GM21528 (cell line): ENCODE results near the gene SH3BP5.

Experiments used
- ATAC-seq: cut with Tn5 transposase; IDR thresholded peaks from one replicate; pipeline ENCODE4 v1.9.1; 2021; ENCODE audit warnings: mild to moderate bottlenecking, moderate library complexity; ENCODE audit not compliant: unreplicated experiment, low FRiP score

Gene SH3BP5

DNA sequence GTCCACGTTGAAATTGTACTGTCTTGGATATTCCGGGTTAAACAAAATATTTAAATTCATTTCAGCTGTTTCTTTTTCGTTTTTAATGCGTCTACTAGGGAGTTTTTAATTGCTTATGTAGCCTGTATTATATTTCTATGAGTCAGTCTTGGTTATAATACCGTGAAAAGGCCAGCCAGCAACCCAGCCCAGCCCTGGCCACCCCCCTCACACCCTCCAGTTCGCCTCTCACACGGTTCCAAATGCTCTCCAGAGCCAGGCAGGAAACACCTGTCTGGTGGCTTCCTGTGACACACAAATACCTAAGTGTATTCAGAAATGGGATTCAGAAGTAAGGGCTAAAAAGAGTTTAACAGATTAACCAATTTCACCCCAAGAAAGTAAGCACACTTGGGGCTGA is 4.4 kb downstream of the SH3BP5 start:
- ATAC-seq, result no peak

DNA sequence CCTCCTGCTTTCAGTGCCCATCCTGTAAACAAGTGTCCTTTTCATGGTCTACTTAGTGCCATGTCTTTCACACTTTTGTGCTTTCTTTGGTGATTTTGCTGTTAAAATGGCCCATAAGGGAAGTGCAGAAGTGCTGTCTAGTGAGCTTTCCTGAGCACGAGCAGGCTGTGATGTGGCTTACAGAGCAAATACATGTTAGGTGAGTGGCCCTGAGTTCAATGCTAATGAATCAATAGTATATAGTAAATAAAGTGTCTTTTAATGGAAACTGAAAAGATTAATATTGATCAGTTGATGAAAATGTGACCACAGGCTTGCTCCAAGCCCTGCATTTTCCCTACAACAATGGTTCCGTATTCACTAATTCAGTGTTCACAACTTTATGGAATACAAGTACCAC is 5.7 kb downstream of the SH3BP5 start:
- no peak for ATAC-seq

DNA sequence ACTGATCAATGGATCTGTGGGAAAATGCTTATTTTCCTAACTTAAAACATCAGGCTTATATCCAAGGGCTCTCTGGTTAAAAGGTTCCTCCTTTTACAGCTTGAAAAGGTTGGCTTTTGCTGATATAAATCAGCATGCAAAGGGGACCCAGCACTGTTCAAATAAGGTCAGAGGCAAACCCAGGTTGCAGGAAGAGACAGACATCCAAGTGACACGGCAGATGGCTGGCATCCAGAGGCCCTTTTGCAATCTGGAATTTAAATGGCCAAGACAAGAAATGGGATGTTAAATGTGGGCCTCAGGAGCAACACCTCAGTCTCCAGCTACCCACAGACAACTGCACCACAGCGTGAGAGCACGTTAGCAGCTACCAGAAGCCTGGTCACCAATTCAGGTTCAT is 6.3 kb downstream of the SH3BP5 start:
- ATAC-seq, result no peak

DNA sequence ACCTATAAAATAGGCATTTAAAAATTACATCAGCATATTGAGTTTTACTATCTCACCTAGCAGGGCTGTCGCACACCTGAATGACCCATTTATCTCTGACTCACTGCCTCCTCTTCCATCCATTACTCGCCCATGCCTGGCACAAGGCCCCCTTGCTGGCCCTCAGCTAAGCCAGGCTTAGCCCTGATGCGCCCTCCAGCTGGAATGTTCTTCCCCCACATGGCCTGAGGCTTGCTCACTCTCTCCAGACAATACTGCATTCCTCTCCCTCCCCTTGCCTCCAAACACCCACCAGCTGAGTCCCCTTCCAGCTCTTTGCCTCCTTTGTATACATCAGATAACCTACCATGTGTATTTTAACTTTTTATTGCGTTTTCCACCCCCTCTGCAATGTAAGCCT is 7.2 kb downstream of the SH3BP5 start:
- ATAC-seq, result no peak

DNA sequence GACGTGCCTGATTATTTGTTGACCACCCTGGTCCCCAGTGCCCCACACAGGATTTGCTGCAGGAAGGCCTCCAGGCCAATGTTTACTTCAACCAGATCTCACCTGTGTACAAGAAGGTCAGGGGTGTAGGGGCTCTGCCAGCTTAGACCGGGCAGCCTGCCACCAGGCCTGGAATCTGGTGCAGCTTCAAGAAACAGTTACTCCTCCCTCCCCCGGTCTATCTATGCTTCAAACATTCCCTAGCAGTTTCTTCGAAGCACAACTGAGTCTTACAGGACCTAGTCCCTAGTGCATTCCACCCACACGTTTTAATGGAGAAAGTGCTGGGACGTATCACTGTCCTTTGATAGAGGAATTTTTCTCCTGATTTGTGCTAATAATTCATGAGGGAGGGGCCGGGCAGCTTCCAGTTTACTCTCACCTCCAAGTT is 8.0 kb downstream of the SH3BP5 start:
- ATAC-seq, result no peak

DNA sequence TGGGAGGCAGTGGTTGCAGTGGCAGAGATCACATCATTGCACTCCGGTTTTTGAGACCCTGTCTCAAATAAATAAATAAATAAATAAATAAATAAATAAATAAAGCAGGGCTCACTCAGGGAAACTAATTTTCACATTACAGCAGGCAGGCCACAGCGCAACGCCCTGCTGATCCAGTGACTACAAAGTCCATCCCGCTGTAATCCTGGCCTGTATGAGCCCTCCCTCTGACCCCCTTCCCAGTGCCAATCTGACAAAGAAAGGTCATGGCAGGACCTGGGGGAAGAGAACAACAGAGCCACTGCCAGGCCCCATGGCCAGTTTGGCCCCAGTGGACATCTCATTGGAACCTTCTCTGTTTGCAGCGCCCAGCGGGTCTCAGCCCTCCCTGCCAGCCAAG is 9.3 kb downstream of the SH3BP5 start:
- no peak for ATAC-seq

DNA sequence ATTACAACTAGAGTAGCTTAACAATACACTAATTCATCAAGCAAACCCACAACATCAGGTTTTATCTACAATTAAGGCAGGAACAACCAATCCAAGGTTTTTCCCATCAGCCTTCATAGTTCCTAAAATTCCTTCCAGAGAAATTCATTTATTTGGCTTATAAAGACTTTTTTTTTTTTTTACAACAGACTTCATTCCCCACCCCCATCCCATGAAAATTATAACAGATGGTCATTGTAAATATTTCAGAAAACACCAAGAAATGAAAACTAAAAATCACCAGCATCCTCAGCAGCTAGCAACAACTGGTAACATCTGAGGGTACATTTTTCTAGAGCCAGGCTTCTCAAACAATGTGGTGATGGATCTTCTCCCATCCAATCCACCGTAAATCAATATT is 11.0 kb downstream of the SH3BP5 start:
- ATAC-seq, result no peak

DNA sequence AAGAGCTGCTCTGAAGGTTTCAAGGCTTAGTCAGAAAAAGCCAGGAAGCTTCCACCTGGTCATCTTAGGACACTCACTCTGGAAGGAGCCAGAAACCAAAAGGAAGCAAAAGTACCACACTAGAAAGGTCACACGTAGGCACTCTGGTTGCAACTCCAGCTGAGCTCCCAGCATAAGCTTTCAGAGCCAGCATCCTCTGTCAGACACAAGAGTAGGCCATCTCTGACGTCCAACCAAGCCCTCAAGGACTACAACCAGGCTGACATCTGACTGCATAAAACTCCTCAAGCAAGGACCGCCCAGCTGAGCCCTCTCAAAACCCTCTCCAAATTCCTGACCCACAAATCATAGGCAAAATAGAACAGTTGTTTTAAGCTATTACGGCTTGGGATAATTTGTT is 12.8 kb downstream of the SH3BP5 start:
- no peak for ATAC-seq

DNA sequence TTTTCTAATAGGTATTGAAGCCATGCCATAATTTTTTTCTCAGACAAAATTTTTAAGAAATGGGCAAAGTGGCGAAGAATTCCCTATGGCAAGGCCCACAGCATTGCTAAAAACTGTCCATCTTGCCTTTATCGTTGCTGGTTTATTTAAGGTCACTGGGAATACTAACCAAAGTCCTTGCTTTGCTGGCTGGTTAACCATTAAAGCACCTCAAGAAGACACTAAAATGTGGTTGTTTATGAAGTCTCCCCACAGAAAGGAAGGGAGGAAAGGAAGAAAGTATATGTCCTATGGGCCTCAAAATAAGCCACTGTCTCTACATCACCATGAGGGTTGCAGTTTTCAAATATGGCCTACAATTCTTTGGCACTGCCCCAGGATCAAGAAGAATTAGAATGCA is 13.2 kb downstream of the SH3BP5 start:
- ATAC-seq, result no peak

DNA sequence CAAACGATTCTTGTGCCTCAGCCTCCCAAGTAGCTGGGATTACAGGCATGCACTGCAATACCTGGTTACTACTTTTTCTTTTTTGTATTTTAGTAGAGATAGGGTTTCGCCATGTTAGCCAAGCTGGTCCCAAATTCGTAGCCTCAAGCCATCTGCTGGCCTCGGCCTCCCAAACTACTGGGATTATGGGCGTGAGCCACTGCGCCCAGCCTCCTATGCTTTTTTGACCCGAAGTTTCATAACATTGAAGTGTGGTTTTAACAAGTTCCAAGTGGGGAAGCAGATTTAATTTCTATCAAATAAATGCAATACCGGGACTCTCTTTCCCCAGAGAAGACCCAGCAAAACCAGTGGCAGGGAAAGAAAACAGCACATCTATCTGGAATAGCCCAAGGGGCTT is 13.7 kb downstream of the SH3BP5 start:
- ATAC-seq, result no peak

DNA sequence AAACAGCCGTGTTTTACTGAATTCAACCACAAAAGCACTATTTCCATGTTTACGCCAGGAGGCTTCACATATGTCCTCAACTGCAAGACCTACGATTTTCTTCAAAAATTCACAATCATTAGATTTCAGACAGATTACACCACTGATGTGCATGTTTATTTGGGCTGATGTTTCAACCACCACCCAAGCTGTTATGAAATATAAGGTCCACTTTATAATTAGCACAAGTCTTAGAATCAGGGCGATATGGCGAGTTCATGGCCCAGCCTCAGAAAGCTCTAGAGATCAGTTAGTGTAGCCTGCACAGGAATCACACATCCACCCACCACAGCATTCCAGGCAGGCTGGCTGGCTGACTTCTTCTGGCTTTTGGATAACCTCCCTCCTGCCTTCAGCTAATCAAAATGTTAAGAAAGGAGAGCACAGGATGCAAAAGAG is 15.4 kb downstream of the SH3BP5 start:
- no peak for ATAC-seq

DNA sequence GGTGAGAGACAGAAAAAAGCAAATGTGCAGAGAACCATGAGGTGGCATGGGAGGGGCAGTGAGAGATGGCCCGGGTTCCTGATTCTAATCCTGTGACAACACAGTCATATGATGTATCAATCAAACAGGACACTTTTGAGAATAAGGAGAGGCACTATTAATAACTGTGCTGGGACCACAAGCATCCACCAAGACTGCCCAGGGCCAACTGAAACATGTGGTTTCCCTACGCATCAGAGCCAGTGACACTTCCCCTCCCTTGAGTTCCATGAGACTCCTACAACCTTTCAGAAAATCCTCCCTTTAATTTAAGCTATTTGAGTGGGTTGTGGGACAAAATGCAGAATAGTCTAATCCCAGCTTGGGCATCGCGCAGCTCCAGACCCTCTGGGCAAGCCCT is 17.4 kb downstream of the SH3BP5 start:
- no peak for ATAC-seq

DNA sequence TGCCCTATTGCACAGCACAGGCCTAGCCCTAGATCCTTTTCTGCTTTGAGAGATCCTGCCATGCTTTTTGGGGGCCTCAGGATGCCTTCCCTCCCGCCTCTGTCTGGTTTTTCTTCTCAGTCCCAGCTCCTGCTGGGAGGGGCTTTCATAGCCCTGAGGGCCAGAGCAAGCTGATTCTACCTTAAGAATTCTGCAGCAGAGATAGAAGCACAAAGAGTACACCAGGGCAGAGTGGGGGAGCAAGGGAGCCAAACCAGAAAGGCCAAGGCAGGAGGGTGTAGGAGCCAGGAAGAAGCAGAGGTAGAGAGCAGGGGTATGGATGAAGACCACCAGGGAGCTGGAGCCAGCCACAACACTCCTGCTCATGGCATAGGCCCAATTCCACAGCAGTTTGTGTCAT is 18.1 kb downstream of the SH3BP5 start:
- ATAC-seq, result no peak

DNA sequence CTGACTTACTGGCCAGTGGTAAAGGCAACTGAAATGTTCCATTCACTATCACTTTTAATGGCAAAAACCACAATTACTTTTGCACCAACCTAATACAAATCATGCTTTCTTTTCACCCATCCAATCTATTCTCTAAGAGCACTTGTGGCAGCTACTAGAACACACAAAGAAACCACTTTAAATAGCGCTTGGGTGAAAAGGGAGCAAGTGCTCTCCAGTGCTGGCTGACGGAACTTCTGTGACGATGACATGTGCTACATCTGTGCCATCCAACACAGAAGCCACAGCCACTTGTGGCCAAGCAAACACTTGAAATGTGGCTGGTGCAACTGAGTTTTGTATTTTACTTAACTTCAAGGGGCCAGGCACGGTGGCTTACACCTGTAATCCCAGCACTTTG is 18.9 kb downstream of the SH3BP5 start:
- ATAC-seq, result no peak

DNA sequence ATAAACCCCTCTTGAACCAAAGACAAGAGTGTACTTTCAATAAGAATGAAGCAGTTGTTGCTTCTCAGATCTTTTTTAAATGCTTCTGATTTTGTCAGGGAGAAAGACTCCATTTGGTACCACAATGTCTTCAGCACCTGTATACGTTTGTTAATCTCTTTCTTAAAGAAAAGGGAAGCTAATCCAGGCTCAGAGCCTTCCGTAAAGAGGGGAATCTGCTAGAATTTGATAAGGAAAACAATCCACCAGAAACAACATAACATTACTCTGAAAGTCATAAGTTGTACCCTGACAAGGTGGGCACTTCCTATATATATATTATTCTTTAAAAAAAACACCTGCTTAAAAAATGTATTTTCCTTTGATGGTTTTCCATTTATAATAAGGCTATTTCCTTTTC is 19.8 kb downstream of the SH3BP5 start:
- no peak for ATAC-seq

DNA sequence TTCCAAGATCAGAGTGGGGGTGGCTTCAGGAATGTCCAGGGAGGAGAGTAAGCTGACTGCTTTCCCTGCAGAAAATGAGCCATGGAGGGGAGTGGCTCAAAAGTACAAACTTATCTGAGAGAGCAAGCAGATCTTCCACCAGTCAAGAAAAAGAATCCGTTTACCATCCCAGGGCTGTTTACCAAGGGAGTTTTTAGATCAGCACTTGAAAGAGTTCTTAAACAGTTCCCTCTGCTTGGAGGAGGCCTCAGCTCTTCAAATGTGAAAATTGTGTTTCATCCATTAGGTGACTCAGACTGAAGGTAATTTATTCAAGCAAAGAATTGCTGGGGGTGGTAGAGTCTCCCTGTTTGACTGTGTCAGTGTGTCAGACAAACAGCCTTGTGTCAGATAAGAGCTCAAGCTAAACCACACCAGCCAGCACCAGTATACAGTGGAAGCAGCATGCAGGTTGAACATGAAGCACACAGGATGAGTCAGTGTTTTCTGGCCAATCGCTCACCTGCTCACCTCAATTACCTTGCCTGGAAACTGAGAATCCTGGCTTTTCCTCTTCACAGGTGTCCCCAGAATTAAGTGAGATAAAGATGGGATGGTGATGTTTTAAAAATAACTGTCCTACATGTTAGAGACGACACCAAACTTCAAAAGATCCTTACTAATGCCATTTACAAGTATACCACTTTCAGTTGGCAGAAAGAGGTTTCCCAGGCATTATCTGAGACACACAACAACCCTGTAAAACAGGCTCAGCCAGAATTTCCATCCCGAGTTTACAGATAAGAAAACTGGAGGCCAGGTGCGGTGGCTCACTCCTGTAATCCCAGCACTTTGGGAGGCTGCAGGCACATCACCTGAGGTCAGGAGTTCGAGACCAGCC is 21.7 kb downstream of the SH3BP5 start:
- ATAC-seq, result peak; percentile 74

DNA sequence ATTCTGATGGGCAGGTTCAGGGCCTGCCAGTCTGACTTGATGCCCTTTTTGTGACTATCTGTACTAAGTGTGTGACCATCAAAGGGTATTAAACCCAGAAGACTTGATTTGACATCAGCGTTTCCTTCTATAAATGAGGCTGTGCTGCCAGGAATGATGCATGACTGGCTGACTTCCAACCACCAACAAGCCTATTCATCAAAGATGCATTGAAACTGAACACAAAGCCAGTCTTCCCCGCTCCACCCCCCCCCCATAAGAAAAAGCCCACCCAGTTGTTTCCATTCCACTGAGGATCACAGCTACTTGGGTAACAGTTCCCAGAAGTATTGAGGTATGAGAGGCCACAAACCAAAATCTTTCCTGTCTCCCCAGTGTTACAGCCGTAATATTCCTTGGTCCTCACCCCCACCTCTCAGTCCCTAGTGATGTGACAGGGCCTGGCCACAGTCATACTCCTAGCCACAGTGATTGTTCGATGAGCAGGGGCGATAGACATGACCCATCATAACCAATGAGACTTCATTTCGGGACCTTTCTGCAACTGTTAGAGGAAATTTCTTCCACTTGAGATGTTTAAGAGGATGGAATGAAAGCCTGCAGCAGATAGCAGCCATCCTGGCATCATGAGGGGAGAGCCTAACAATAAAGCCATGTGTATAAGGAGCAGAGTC is 22.6 kb downstream of the SH3BP5 start:
- ATAC-seq, result no peak

DNA sequence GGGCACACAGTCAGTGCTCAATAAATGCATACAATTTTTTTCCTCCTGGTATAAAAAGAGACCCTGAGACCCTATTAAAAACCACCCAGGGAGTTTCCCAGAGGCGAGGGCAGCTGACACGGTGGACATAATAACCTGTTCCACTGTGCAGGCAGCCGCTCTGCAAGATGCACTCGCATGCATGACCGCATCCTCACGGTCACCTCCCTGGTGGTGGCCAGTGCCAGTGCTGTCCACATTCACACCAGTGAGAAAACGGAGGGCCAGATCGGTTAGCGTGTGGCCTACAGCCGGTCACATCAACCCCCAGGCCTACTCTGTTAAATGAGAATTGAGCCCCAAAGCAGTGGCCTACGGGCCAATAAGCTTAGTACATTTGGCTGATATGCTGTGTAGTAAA is 24.8 kb downstream of the SH3BP5 start:
- ATAC-seq, result no peak

DNA sequence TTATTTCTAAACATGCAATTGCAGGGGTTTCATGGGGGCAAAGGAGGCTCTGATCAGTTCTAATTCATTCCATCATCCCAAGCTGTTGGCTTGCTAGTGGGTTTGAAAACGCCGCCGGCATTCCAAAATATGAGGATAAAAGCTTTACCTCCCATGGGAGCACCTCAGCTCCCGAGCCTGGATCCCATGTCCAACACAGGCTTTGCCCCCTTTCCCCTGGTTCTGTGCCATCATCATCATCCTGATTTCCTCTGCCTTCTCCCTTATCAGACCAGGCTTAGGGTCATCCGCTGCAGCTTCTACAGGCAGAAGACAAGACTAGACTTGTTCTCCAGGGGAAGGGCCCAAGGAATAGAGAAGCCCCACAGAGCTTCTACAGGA is 25.4 kb downstream of the SH3BP5 start:
- ATAC-seq, result no peak

DNA sequence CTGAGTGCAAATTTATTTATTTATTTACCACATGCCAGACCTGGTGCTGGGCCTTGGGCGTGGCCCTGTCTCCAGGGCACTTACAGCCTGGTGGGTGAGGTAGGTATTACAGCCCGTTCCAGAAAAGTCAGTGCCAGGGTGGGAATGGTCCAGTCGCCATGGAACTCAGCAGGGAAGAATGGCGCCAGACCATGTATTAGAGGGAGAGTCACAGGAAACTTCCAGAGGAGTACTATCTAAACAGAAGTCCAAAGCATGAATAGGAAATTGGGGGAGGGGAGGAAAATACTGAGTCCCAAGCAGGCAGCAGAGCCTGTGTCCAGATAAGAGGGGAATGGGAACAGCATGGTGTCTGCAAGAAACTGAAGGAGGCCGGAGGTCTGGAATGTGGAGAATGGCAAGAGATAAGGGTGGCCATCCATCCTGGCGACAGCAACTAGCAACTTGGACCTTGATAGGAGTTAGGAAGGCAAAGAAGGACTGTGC is 27.0 kb downstream of the SH3BP5 start:
- ATAC-seq, result no peak

DNA sequence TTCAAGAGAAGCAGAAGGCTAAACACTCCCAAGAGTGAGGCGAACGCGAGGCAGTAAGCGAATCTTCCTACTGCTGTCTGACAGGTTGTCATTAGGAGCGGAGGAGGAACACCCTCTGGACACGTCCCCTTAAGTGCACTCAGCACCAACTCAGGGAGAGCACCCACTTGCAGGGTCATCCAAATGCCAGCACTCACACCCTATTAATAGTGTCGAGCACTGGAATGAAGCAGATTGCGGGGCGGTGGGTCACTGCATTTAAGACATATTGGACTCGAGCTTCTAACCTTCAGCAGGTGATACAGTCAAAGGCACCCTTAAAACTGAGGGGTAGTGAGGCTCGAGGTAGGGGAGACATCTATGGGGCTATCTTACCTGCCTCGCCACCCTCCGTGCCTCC is 28.7 kb downstream of the SH3BP5 start:
- ATAC-seq, result no peak

DNA sequence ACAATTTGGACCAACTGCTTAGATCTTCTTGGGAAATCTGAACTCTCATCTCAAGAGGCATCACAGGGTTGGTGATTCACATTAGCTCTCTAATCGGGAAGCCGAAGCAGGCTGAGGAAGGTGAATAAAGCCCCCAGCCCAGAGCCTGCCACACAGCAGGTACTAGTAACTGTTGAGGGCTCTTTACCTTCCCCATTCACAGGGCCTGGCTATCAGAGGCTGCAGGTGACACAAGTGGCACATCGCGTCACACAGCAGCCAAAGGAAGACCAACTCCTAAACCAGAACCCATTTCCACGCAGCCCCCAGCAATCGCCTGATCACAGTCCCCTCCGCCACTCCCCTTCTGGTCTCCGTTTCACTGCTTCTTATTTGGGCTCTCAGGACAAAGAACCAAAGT is 29.2 kb downstream of the SH3BP5 start:
- ATAC-seq, result no peak
